ENCODE measurements around the gene PRTG.

DNA sequence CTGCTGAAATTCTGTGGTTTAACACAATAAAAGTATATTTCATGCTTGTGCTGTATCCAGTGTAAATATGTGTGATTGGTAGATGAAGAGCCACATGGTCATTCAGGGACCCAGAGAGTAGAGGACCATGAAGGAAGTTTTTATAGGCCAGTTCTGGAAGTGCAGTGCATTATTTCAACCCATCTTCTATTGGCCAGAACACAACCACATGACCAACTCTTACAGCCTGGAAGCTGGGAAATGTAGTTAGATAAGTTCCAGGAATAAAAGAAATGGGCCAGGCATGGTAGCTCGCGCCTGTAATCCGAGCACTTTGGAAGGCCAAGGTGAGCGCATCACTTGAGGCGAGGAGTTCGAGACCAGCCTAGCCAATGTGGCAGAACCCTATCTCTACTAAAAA lies 21.4 kb upstream of the PRTG start:
- TF ChIP-seq POLR2A (IDR thresholded peaks at IDR 0.05) = no peak
- no peak for TF ChIP-seq POLR2AphosphoS5 (IDR thresholded peaks at IDR 0.05)
